Activated CD4-positive, CD25-positive, alpha-beta regulatory T cell treated with anti-CD3 and anti-CD28 coated beads, Interleukin-2, amount 50 U/mL, for 16 hours (primary cell): ENCODE measurements around the gene MTA3.

Experiments
- DNase-seq: peaks from one replicate; pipeline ENCODE4 v3.0.0-alpha.2; 2020; ENCODE audit warnings: low read depth, low spot score

MTA3 gene

GRCh38 chr2:42786561-42787345 is 218.3 kb downstream of the MTA3 start:
- DNase-seq, result no peak

GRCh38 chr2:42787424-42787787 is 219.0 kb downstream of the MTA3 start:
- DNase-seq, result no peak

- no peak for DNase-seq
These were observed 219.5 kb downstream of the MTA3 start for GRCh38 chr2:42787788-42788477.

- no peak for DNase-seq
These were observed 220.0 kb downstream of the MTA3 start for GRCh38 chr2:42788478-42788793.

- DNase-seq, result no peak
These were observed 220.4 kb downstream of the MTA3 start for GRCh38 chr2:42788882-42789281.

- DNase-seq, result no peak
These were observed 221.3 kb downstream of the MTA3 start for GRCh38 chr2:42789751-42790150.

GRCh38 chr2:42791606-42792005 is 223.2 kb downstream of the MTA3 start:
- no peak for DNase-seq

GRCh38 chr2:42792087-42792582 is 223.7 kb downstream of the MTA3 start:
- DNase-seq, result no peak

GRCh38 chr2:42792583-42793333 is 224.3 kb downstream of the MTA3 start, which contains the start of gene HAAO:
HAAO (minus strand) TSS chr2:42792583; CDS start chr2:42792536, 47 bp downstream.
- DNase-seq, result no peak

GRCh38 chr2:42793334-42794270 is 225.2 kb downstream of the MTA3 start:
- DNase-seq, result no peak

- no peak for DNase-seq
These were observed 226.0 kb downstream of the MTA3 start for GRCh38 chr2:42794271-42795046.

- no peak for DNase-seq
These were observed 226.8 kb downstream of the MTA3 start for GRCh38 chr2:42795275-42795674.

GRCh38 chr2:42795841-42796301 is 227.4 kb downstream of the MTA3 start:
- no peak for DNase-seq

- DNase-seq, result no peak
These were observed 228.2 kb downstream of the MTA3 start for GRCh38 chr2:42796427-42797248.

GRCh38 chr2:42797281-42797680 is 228.8 kb downstream of the MTA3 start:
- DNase-seq, result no peak

GRCh38 chr2:42799881-42800280 is 231.4 kb downstream of the MTA3 start:
- no peak for DNase-seq

- no peak for DNase-seq
These were observed 232.1 kb downstream of the MTA3 start for GRCh38 chr2:42800461-42800962.

- no peak for DNase-seq
These were observed 232.5 kb downstream of the MTA3 start for GRCh38 chr2:42800981-42801380.

GRCh38 chr2:42801381-42801780 is 232.9 kb downstream of the MTA3 start:
- DNase-seq, result no peak
